Measurements from ENCODE around the gene ATP2B2.

The ATP2B2 gene

GRCh38 chr3:10365791-10366190 is 139.6 kb downstream of the ATP2B2 start:
- TF ChIP-seq, protein P1, sequence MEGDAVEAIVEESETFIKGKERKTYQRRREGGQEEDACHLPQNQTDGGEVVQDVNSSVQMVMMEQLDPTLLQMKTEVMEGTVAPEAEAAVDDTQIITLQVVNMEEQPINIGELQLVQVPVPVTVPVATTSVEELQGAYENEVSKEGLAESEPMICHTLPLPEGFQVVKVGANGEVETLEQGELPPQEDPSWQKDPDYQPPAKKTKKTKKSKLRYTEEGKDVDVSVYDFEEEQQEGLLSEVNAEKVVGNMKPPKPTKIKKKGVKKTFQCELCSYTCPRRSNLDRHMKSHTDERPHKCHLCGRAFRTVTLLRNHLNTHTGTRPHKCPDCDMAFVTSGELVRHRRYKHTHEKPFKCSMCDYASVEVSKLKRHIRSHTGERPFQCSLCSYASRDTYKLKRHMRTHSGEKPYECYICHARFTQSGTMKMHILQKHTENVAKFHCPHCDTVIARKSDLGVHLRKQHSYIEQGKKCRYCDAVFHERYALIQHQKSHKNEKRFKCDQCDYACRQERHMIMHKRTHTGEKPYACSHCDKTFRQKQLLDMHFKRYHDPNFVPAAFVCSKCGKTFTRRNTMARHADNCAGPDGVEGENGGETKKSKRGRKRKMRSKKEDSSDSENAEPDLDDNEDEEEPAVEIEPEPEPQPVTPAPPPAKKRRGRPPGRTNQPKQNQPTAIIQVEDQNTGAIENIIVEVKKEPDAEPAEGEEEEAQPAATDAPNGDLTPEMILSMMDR (IDR thresholded peaks at IDR 0.05; ENCODE audit: unreplicated experiment in 3 of 3), result no peak
- Mint-ChIP-seq H3K27me3 (ENCODE audit: low read depth) (peaks cover 23% of the 10 kb centered on the region), H3K4me1 (peaks cover 5% of the 10 kb centered on the region), H3K9me3 (peaks cover 12% of the 10 kb centered on the region), H3K27ac (no peak overlapping the region), H3K36me3 (ENCODE audit: low read depth) (no peaks in the 10 kb centered on the region), H3K4me3 (no peak overlapping the region)

DNA sequence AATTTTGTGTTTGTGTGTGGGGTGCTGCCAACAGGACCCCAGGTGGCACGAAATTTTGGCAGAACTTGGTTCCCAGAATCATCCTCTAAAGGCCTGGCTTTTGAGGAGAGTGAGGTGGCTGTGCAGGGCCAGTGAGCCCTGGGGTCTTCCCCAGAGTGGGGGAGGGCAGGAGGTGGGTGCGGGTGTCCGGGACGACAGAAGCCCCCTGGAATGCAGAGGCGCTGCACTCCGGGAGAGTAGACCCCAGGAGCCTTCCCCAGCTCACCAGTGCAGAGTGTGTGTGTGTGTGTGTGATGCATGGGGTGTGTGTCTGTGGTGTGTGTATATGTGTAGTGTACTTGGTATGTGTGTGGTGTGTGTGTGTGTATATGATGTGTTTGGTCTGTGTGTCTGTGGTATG is 140.1 kb downstream of the ATP2B2 start:
- H3K4me3 Mint-ChIP-seq, result no peak overlapping the region

GRCh38 chr3:10364806-10365205 is 140.6 kb downstream of the ATP2B2 start:
- Mint-ChIP-seq H3K27me3 (ENCODE audit: low read depth) (peaks cover 25% of the 10 kb centered on the region), H3K27ac (no peak overlapping the region), H3K4me1 (peaks cover 5% of the 10 kb centered on the region), H3K36me3 (ENCODE audit: low read depth) (no peaks in the 10 kb centered on the region), H3K9me3 (peaks cover 15% of the 10 kb centered on the region), H3K4me3 (no peak overlapping the region)
- TF ChIP-seq, protein P1 (IDR thresholded peaks at IDR 0.05; ENCODE audit: unreplicated experiment in 3 of 3), result no peak

More for the DNA sequence above, 140.1 kb downstream of the ATP2B2 start:
- H3K9me3 Mint-ChIP-seq, result peaks cover 15% of the 10 kb centered on the region
- TF ChIP-seq, protein P1 (IDR thresholded peaks at IDR 0.05; ENCODE audit: unreplicated experiment in 3 of 3), result no peak
- peaks cover 25% of the 10 kb centered on the region for H3K27me3 Mint-ChIP-seq (ENCODE audit: low read depth)
- peaks cover 5% of the 10 kb centered on the region for H3K4me1 Mint-ChIP-seq
- H3K27ac Mint-ChIP-seq, result no peak overlapping the region
- H3K36me3 Mint-ChIP-seq (ENCODE audit: low read depth), result no peaks in the 10 kb centered on the region

DNA sequence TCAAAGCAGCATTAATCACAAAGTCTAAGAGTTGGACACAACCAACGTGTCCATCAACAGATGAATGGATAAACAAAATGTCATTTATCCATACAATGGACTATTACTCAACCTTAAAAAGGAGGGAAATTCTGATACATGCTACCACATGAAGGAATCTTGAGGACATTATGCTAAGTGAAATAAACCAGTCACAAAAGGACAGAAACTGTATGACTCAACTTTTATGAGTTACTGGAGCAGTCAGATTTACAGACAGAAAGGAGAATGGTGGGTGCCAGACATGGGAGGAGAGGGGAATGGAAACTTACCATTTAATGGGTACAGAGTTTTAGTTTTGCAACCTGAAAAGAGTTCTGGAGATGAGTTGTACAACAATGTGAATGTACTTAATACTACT is 141.5 kb downstream of the ATP2B2 start:
- H3K9me3 Mint-ChIP-seq, result peaks cover 15% of the 10 kb centered on the region
- no peak overlapping the region for H3K27ac Mint-ChIP-seq
- H3K4me3 Mint-ChIP-seq, result no peak overlapping the region
- no peaks in the 10 kb centered on the region for H3K36me3 Mint-ChIP-seq (ENCODE audit: low read depth)
- peaks cover 5% of the 10 kb centered on the region for H3K4me1 Mint-ChIP-seq
- TF ChIP-seq, protein P1 (IDR thresholded peaks at IDR 0.05; ENCODE audit: unreplicated experiment in 3 of 3), result no peak
- H3K27me3 Mint-ChIP-seq (ENCODE audit: low read depth), result peaks cover 20% of the 10 kb centered on the region

- peaks cover 15% of the 10 kb centered on the region for H3K9me3 Mint-ChIP-seq
- H3K4me3 Mint-ChIP-seq, result no peak overlapping the region
- peaks cover 22% of the 10 kb centered on the region for H3K27me3 Mint-ChIP-seq (ENCODE audit: low read depth)
- H3K4me1 Mint-ChIP-seq, result peaks cover 2% of the 10 kb centered on the region
- no peaks in the 10 kb centered on the region for H3K36me3 Mint-ChIP-seq (ENCODE audit: low read depth)
- TF ChIP-seq, protein P1 (IDR thresholded peaks at IDR 0.05; ENCODE audit: unreplicated experiment in 3 of 3), result no peak
- no peak overlapping the region for H3K27ac Mint-ChIP-seq
These were observed 144.0 kb downstream of the ATP2B2 start for GRCh38 chr3:10361375-10361774.

GRCh38 chr3:10360478-10360877 is 144.9 kb downstream of the ATP2B2 start:
- H3K27me3 Mint-ChIP-seq (ENCODE audit: low read depth), result peaks cover 22% of the 10 kb centered on the region
- no peaks in the 10 kb centered on the region for H3K36me3 Mint-ChIP-seq (ENCODE audit: low read depth)
- H3K27ac Mint-ChIP-seq, result no peak overlapping the region
- peaks cover 15% of the 10 kb centered on the region for H3K9me3 Mint-ChIP-seq
- H3K4me1 Mint-ChIP-seq, result no peaks in the 10 kb centered on the region
- no peak overlapping the region for H3K4me3 Mint-ChIP-seq
- TF ChIP-seq, protein P1 (IDR thresholded peaks at IDR 0.05; ENCODE audit: unreplicated experiment in 3 of 3), result no peak

Measured in nephron (organoid).